Measurements from ENCODE around the gene LATS2.
A peak's percentile ranks its signal among the peaks of the same experiment; 100 is the strongest.

LATS2 gene

GRCh38 chr13:21033212-21033840, 28.1 kb downstream of the LATS2 start:
- TF ChIP-seq, protein P1, sequence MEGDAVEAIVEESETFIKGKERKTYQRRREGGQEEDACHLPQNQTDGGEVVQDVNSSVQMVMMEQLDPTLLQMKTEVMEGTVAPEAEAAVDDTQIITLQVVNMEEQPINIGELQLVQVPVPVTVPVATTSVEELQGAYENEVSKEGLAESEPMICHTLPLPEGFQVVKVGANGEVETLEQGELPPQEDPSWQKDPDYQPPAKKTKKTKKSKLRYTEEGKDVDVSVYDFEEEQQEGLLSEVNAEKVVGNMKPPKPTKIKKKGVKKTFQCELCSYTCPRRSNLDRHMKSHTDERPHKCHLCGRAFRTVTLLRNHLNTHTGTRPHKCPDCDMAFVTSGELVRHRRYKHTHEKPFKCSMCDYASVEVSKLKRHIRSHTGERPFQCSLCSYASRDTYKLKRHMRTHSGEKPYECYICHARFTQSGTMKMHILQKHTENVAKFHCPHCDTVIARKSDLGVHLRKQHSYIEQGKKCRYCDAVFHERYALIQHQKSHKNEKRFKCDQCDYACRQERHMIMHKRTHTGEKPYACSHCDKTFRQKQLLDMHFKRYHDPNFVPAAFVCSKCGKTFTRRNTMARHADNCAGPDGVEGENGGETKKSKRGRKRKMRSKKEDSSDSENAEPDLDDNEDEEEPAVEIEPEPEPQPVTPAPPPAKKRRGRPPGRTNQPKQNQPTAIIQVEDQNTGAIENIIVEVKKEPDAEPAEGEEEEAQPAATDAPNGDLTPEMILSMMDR (IDR thresholded peaks at IDR 0.05; ENCODE audit: control insufficient read depth, extremely low read depth, insufficient read depth) = no peak
- peak; percentile 91 for DNase-seq (ENCODE audit: low read depth)
- no peak overlapping the region for H3K4me3 ChIP-seq (ENCODE audit: low read depth, low read length)

DNA sequence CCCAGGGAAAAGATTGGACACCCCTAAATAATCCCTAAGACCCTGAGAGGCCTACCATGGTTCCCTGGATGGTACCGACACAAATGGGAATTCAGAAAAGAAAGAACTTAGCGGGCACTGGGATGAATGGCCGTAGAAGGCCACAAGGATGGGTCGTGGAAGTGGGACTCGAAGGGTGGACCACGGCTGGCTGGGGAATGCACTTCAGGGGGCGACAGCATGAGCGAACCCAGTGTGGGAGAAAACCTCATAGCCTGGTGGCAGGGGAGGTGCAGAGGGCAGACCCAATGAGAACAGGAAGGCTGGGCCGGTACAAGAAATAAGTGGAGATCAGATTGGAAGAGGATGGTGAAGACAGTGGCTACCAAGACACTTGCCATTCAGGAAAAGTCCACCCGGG, 28.7 kb downstream of the LATS2 start:
- TF ChIP-seq, protein P1 (IDR thresholded peaks at IDR 0.05; ENCODE audit: control insufficient read depth, extremely low read depth, insufficient read depth) = no peak
- no peak overlapping the region for H3K4me3 ChIP-seq (ENCODE audit: low read depth, low read length)
- no peak for DNase-seq (ENCODE audit: low read depth)

- TF ChIP-seq, protein P1 (IDR thresholded peaks at IDR 0.05; ENCODE audit: control insufficient read depth, extremely low read depth, insufficient read depth) = no peak
- H3K4me3 ChIP-seq (ENCODE audit: low read depth, low read length) = no peak overlapping the region
- DNase-seq (ENCODE audit: low read depth) = no peak
Measured at GRCh38 chr13:21031594-21032275, 29.7 kb downstream of the LATS2 start.

DNA sequence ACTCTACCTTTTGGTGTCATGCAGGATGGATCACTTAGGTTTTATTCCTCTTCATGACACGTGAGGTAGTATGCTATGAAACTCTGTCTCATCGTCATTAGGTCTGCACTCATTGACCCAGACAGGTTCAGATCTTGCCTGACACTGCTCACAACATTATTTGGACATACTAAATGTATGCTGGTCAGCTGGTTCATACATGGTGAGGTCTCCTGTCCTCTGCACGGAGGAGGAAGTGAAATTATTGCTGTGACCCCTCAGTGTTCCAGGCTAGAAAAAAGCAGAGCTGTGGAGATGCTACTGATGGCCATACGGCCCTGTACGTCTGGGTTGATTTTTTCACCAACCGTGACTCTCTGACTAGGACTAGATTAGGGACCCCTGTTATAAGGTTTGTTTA, 35.8 kb downstream of the LATS2 start:
- no peak overlapping the region for H3K4me3 ChIP-seq (ENCODE audit: low read depth, low read length)
- no peak for DNase-seq (ENCODE audit: low read depth)
- TF ChIP-seq, protein P1 (IDR thresholded peaks at IDR 0.05; ENCODE audit: control insufficient read depth, extremely low read depth, insufficient read depth) = no peak

DNA sequence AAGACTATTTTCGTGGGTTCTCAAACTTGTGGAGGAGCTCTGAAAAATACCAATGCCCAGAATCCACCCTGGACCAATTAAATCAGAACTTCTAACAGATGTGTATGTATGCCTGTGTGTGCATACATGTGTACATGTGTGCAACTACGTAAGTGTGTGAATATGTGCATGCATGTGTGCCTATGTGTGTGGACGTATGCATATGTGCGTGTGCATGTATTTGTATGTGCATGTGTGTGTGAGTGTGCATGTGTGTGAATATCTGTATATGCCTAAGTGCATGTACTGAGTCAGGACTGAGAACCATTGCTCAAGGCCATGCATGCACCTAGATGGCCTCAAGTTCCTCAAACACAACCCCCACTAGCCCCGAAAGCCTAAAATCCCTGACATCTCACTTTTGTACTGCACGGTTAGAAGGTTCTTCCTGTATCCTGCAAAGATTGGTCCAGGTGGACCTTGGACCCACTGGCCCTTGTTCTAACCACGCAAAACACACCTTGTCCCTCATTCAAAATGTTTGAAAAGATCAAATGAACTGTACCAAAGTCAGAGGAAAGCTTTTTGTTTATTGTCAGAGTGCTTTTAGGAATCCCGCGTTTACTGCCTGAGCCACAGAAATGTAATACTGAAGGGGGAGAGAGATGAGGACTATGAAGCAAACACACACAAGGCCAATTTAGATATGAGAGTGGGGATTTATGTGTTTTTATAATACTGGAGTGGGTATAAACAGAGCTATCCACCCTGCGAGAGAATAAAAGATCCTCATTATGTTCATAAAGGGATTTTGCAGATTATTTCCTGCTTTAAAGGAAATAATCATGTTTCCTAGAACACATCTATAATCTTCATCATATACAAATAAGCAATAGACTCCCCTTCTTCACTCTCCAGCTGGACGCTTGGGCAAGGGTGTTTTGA, 39.1 kb downstream of the LATS2 start:
- TF ChIP-seq, protein P1 (IDR thresholded peaks at IDR 0.05; ENCODE audit: control insufficient read depth, extremely low read depth, insufficient read depth) = no peak
- no peak overlapping the region for H3K4me3 ChIP-seq (ENCODE audit: low read depth, low read length)
- no peak for DNase-seq (ENCODE audit: low read depth)

DNA sequence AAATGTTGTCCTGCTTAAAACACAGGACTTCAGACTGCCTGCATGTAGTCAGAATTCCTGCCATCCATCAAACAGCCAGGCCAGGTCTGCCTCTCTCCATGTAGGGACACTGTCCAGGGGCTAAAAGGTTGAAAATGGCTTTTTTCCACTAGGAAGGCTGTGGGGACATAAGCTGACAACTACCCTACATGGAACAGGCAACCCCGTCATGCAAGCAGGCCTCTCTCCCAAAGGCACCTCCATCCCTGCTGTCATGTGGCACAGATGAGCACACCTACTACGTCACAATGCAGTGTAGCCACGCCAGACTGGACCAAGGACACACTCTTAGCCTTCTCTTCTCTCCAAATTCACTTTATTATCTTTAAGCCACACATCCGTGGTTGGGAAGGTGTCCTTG, 40.8 kb downstream of the LATS2 start:
- DNase-seq (ENCODE audit: low read depth) = no peak
- TF ChIP-seq, protein P1 (IDR thresholded peaks at IDR 0.05; ENCODE audit: control insufficient read depth, extremely low read depth, insufficient read depth) = no peak
- no peak overlapping the region for H3K4me3 ChIP-seq (ENCODE audit: low read depth, low read length)

All from LNCaP clone FGC (cell line).